ENCODE measurements around the gene IRAK4.
"Not testable (repeated sequence)": the region's sequence is repeated elsewhere in the genome, so short reads cannot be mapped to it uniquely, and the experiment has no call there.

IRAK4 gene

GRCh38 chr12:43758728-43759563 lies at the start of gene IRAK4, which contains the start of gene PUS7L:
IRAK4 (plus strand) TSS chr12:43758951; CDS start chr12:43768112, 9,161 bp downstream.
PUS7L (minus strand) TSS chr12:43758790; CDS start chr12:43755245, 3,545 bp downstream.
- DNase-seq: peak; percentile 83

- DNase-seq: no peak
These were observed 47.4 kb upstream of the IRAK4 start for GRCh38 chr12:43711348-43711747.

- DNase-seq: no peak
These were observed 36.1 kb upstream of the IRAK4 start for GRCh38 chr12:43722621-43723020.

GRCh38 chr12:43723134-43723533 lies 35.6 kb upstream of the IRAK4 start:
- DNase-seq: no peak

- no peak for DNase-seq
These were observed 30.6 kb upstream of the IRAK4 start for GRCh38 chr12:43728117-43728516.

GRCh38 chr12:43728698-43729097 lies 30.1 kb upstream of the IRAK4 start:
- DNase-seq: no peak

GRCh38 chr12:43730283-43730682 lies 28.5 kb upstream of the IRAK4 start:
- DNase-seq: no peak

- no peak for DNase-seq
These were observed 25.1 kb upstream of the IRAK4 start for GRCh38 chr12:43733687-43734086.

- no peak for DNase-seq
These were observed 21.8 kb upstream of the IRAK4 start for GRCh38 chr12:43736927-43737440.

- no peak for DNase-seq
These were observed 21.1 kb upstream of the IRAK4 start for GRCh38 chr12:43737646-43738045.

- no peak for DNase-seq
These were observed 18.1 kb upstream of the IRAK4 start for GRCh38 chr12:43740511-43741100.

GRCh38 chr12:43742106-43742505 lies 16.6 kb upstream of the IRAK4 start:
- DNase-seq: no peak

GRCh38 chr12:43744826-43745225 lies 13.9 kb upstream of the IRAK4 start:
- no peak for DNase-seq

- no peak for DNase-seq
These were observed 9.7 kb upstream of the IRAK4 start for GRCh38 chr12:43749016-43749415.

- DNase-seq: no peak
These were observed 7.9 kb upstream of the IRAK4 start for GRCh38 chr12:43750814-43751213.

- DNase-seq: not testable (repeated sequence)
These were observed 7.4 kb upstream of the IRAK4 start for GRCh38 chr12:43751360-43751759.

GRCh38 chr12:43754015-43754414 lies 4.7 kb upstream of the IRAK4 start:
- no peak for DNase-seq

GRCh38 chr12:43758247-43758727 lies 464 bp upstream of the IRAK4 start:
- DNase-seq: no peak

GRCh38 chr12:43760396-43760795 lies 1.6 kb downstream of the IRAK4 start:
- DNase-seq: no peak

- no peak for DNase-seq
These were observed 2.7 kb downstream of the IRAK4 start for GRCh38 chr12:43761500-43761899.

GRCh38 chr12:43762596-43762995 lies 3.8 kb downstream of the IRAK4 start:
- DNase-seq: no peak

- no peak for DNase-seq
These were observed 5.0 kb downstream of the IRAK4 start for GRCh38 chr12:43763769-43764168.

- no peak for DNase-seq
These were observed 5.8 kb downstream of the IRAK4 start for GRCh38 chr12:43764528-43764927.

- DNase-seq: no peak
These were observed 7.5 kb downstream of the IRAK4 start for GRCh38 chr12:43766291-43766690.
